Measurements from ENCODE around the gene METTL24.
"Not testable (repeated sequence)": the region's sequence is repeated elsewhere in the genome, so short reads cannot be mapped to it uniquely, and the experiment has no call there.

METTL24 gene

DNA sequence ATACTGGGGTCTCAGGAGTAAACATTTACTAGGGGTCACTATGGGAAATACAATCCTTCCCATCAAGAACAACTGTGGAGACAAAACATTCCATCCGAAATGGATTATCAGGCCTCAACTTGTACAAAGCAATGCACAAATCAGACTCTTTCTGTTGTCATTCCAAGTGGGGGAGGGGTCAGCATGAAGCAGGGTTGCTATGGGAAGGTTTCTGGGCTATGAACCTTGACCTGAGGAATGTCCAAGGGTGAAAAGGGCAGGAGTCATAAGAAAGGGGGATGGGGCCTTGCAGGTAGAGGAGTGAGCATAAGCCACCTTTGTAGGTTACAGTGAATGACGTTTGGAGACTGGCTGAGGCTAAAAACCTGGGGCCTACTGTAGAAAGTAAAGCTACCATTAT, 3.1 kb downstream of the METTL24 start:
- H3K4me3 ChIP-seq (ENCODE audit: low read depth, low read length) = no peak overlapping the region
- TF ChIP-seq CTCF (IDR thresholded peaks at IDR 0.05; ENCODE audit: borderline replicate concordance, insufficient read depth, low read depth, low read length) = no peak

- no peak overlapping the region for H3K4me3 ChIP-seq (ENCODE audit: low read depth, low read length)
- no peak for TF ChIP-seq CTCF (IDR thresholded peaks at IDR 0.05; ENCODE audit: borderline replicate concordance, insufficient read depth, low read depth, low read length)
Observed at GRCh38 chr6:110354153-110354552, 4.0 kb downstream of the METTL24 start.

DNA sequence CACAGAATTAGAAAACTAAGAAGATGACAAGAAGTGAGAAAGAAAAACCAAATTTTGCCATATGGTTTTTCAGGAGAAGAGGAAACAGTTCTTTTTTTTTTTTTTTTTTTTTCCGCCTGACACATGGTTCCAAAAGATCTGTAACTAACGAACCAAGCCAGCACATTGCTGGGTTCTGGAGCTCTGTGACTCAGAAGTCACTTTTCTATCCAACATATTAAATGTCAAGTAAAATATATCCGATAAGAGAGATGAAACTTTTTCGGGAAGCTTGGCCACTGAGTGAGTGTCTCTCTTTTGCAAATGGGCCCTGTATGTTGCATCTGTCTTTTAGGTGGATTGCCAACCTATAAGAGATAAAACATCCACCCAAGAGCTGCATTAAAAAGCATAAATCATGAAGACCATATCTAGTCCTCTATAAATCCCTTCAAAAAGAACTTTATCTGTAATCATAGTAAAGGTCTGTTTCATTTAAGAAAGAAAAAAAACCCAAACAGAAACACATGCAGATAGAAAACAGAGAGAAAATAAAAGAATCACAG, 4.6 kb downstream of the METTL24 start:
- no peak overlapping the region for H3K4me3 ChIP-seq (ENCODE audit: low read depth, low read length)
- TF ChIP-seq CTCF (IDR thresholded peaks at IDR 0.05; ENCODE audit: borderline replicate concordance, insufficient read depth, low read depth, low read length) = no peak

GRCh38 chr6:110352563-110353262, 5.4 kb downstream of the METTL24 start:
- TF ChIP-seq CTCF (IDR thresholded peaks at IDR 0.05; ENCODE audit: borderline replicate concordance, insufficient read depth, low read depth, low read length) = no peak
- H3K4me3 ChIP-seq (ENCODE audit: low read depth, low read length) = no peak overlapping the region

DNA sequence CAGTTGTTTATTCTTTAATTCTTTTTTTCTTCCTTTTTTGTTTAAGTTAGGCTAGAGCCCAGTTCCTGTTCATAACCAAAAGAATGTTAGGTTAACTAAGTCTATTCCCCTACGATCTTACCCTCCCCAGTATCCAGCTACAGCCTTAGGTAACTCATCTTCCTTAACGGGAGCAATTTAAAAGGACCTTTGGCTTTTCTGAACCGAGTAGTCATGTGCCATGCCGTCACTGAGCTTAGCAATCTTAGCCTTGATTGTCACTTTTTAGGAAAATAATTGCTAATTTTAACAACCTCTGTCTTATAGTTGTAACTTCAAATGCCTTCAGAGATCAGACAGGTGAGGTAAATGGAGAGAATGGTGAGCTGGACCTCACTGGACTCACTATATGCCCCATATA, 6.2 kb downstream of the METTL24 start:
- H3K4me3 ChIP-seq (ENCODE audit: low read depth, low read length) = no peak overlapping the region
- TF ChIP-seq CTCF (IDR thresholded peaks at IDR 0.05; ENCODE audit: borderline replicate concordance, insufficient read depth, low read depth, low read length) = no peak

DNA sequence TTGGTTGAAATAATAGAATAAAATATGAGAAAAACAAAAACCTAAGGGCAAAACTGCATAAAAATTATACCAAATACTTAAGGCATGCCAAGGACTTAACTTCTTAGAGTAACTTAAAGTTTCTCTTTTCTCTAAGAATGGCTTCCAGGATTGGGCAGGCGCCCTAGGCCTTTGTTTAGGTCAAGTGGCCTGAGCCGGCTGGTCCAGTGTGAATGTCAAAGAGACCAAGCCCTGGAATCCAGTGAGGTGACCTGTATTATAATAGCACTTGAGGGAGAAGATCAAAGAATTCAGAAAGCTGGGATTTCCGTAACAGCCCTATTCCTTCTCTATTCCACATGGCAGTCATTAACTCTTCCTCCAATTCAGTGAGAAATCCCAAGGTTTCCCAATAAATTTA, 6.6 kb downstream of the METTL24 start:
- no peak overlapping the region for H3K4me3 ChIP-seq (ENCODE audit: low read depth, low read length)
- TF ChIP-seq CTCF (IDR thresholded peaks at IDR 0.05; ENCODE audit: borderline replicate concordance, insufficient read depth, low read depth, low read length) = no peak

GRCh38 chr6:110350593-110350992, 7.6 kb downstream of the METTL24 start:
- not testable (repeated sequence) for H3K4me3 ChIP-seq (ENCODE audit: low read depth, low read length)

Measured in GM12875 (cell line).